NCI-H1048 (cell line): ENCODE results near the gene TUBB1.
"Not testable (repeated sequence)": the region's sequence is repeated elsewhere in the genome, so short reads cannot be mapped to it uniquely, and the experiment has no call there.

Source experiments
- DNase-seq: peaks from one replicate; lab custom pipeline; 2025; lab: John Stamatoyannopoulos, UW

The TUBB1 gene

GRCh38 chr20:59019217-59019616 lies at the start of gene TUBB1:
TSS of gene TUBB1 (plus strand) at chr20:59019429. CDS start at chr20:59019523, 94 bp downstream.
- no peak for DNase-seq

GRCh38 chr20:58969439-58969838 lies 49.8 kb upstream of the TUBB1 start:
- DNase-seq: no peak

- DNase-seq: no peak
Measured at GRCh38 chr20:58970146-58970545, 49.1 kb upstream of the TUBB1 start.

GRCh38 chr20:58971429-58971828 lies 47.8 kb upstream of the TUBB1 start:
- DNase-seq: no peak

GRCh38 chr20:58973179-58973578 lies 46.0 kb upstream of the TUBB1 start:
- DNase-seq: no peak

- no peak for DNase-seq
Measured at GRCh38 chr20:58973866-58974265, 45.4 kb upstream of the TUBB1 start.

GRCh38 chr20:58975353-58975752 lies 43.9 kb upstream of the TUBB1 start:
- DNase-seq: no peak

- no peak for DNase-seq
Measured at GRCh38 chr20:58976061-58976730, 43.0 kb upstream of the TUBB1 start.

GRCh38 chr20:58978351-58979190 lies 40.7 kb upstream of the TUBB1 start:
- DNase-seq: no peak

GRCh38 chr20:58980711-58981627 lies 38.3 kb upstream of the TUBB1 start, which contains the start of gene NELFCD:
TSS of gene NELFCD (plus strand) at chr20:58981256. CDS start at chr20:58981310, 54 bp downstream.
- DNase-seq: peak; percentile 38

- no peak for DNase-seq
Measured at GRCh38 chr20:58981628-58982364, 37.4 kb upstream of the TUBB1 start.

GRCh38 chr20:58982406-58983114 lies 36.7 kb upstream of the TUBB1 start:
- DNase-seq: no peak

- DNase-seq: not testable (repeated sequence)
Measured at GRCh38 chr20:58983115-58983468, 36.1 kb upstream of the TUBB1 start.

- no peak for DNase-seq
Measured at GRCh38 chr20:58984691-58985090, 34.5 kb upstream of the TUBB1 start.

- no peak for DNase-seq
Measured at GRCh38 chr20:58985656-58986055, 33.6 kb upstream of the TUBB1 start.

GRCh38 chr20:58986286-58986967 lies 32.8 kb upstream of the TUBB1 start:
- no peak for DNase-seq

- no peak for DNase-seq
Measured at GRCh38 chr20:58986968-58987517, 32.2 kb upstream of the TUBB1 start.

GRCh38 chr20:58987790-58988564 lies 31.3 kb upstream of the TUBB1 start:
- no peak for DNase-seq

GRCh38 chr20:58988565-58988882 lies 30.7 kb upstream of the TUBB1 start:
- no peak for DNase-seq
